Measurements from ENCODE around the gene ZNF217.
"Not testable (repeated sequence)": the region's sequence is repeated elsewhere in the genome, so short reads cannot be mapped to it uniquely, and the experiment has no call there.

DNA sequence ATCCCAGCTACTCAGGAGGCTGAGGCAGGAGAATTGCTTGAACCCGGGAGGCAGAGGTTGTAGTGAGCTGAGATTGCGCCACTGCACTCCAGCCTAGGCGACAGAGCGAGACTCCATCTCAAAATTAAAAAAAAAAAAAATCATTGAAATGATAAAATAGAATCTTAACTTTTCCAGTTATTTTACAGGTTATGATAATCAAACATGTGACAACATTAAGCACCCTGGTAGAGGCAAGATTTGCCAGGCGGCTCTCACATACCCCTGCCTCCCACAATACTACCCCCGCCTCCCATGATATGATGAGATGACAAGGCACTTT lies 41.1 kb downstream of the ZNF217 start:
- TF ChIP-seq POLR2A (IDR thresholded peaks at IDR 0.05; ENCODE audit: borderline replicate concordance, extremely low read depth, insufficient read depth, insufficient read length); POLR2AphosphoS5 (IDR thresholded peaks at IDR 0.05; ENCODE audit: low read depth, low read length); EZH2 (IDR thresholded peaks at IDR 0.05); YY1 (IDR thresholded peaks at IDR 0.05; ENCODE audit: extremely low read depth, insufficient replicate concordance, low read depth, low read length); JUND (IDR thresholded peaks at IDR 0.05); EZH2phosphoT487 (IDR thresholded peaks at IDR 0.05; ENCODE audit: borderline replicate concordance): not testable (repeated sequence)
- TF ChIP-seq, protein P1, sequence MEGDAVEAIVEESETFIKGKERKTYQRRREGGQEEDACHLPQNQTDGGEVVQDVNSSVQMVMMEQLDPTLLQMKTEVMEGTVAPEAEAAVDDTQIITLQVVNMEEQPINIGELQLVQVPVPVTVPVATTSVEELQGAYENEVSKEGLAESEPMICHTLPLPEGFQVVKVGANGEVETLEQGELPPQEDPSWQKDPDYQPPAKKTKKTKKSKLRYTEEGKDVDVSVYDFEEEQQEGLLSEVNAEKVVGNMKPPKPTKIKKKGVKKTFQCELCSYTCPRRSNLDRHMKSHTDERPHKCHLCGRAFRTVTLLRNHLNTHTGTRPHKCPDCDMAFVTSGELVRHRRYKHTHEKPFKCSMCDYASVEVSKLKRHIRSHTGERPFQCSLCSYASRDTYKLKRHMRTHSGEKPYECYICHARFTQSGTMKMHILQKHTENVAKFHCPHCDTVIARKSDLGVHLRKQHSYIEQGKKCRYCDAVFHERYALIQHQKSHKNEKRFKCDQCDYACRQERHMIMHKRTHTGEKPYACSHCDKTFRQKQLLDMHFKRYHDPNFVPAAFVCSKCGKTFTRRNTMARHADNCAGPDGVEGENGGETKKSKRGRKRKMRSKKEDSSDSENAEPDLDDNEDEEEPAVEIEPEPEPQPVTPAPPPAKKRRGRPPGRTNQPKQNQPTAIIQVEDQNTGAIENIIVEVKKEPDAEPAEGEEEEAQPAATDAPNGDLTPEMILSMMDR (IDR thresholded peaks at IDR 0.05 in 2 of 3, conservative IDR thresholded peaks at IDR 0.05 in 1 of 3; ENCODE audit: borderline replicate concordance in 1 of 3, insufficient read depth in 1 of 3, low read depth in 2 of 3, low read length in 2 of 3), result not testable (repeated sequence)
